A673 (cell line): ENCODE measurements around the gene ZFYVE19. TPM values are rescaled to one million over a fixed set of nuclear protein-coding genes. Genes with fewer than 3 reads are reported as not detected.

Source experiments
- BruUV-seq: library from RNA; stranded (reverse); fragments of 400-500 nt; replicated peaks from 2 replicates; lab custom pipeline; 2021; lab: Mats Ljungman, UMichigan
- CTCF ChIA-PET: fragments of 300-600 bp; sonication (Branson Sonifier 250); formaldehyde crosslinking; loops from one replicate; lab custom pipeline; 2022; ENCODE audit warnings: antibody characterized with exemption; lab: Charles Lee
- POLR2A ChIA-PET: fragments of 300-600 bp; sonication (Branson Sonifier 250); formaldehyde crosslinking; loops from one replicate; lab custom pipeline; 2022; ENCODE audit warnings: antibody characterized with exemption; ENCODE audit not compliant: low non-redundant PET; lab: Charles Lee
- DNase-seq: peaks from one replicate; pipeline ENCODE4 v3.0.0-alpha.2; 2015; ENCODE audit warnings: low spot score
- H3K27ac ChIP-seq: fragments of 200-600 bp; sonication (generic); 2 replicates; pipeline ENCODE4 v1.5.1; 2016; ENCODE audit warnings: mixed run types, low read depth, mild to moderate bottlenecking, mixed read lengths, antibody characterized with exemption, low read length; ENCODE audit not compliant: poor library complexity, severe bottlenecking
- H3K27me3 ChIP-seq: fragments of 200-600 bp; sonication (generic); replicated peaks from 2 replicates; pipeline ENCODE4 v1.6.1; 2017; ENCODE audit warnings: mixed run types, low read depth, mild to moderate bottlenecking, mixed read lengths, antibody characterized with exemption, low read length; ENCODE audit not compliant: insufficient read depth, poor library complexity
- H3K36me3 ChIP-seq: fragments of 200-600 bp; sonication (generic); 2 replicates; pipeline ENCODE4 v1.6.1; 2016; ENCODE audit warnings: mixed run types, mild to moderate bottlenecking, mixed read lengths, antibody characterized with exemption, low read length; ENCODE audit not compliant: insufficient read depth, poor library complexity, severe bottlenecking
- H3K4me1 ChIP-seq: fragments of 200-600 bp; sonication (generic); 2 replicates; pipeline ENCODE4 v1.6.1; 2017; ENCODE audit warnings: mixed run types, mild to moderate bottlenecking, mixed read lengths, antibody characterized with exemption, low read length; ENCODE audit not compliant: insufficient read depth, poor library complexity, severe bottlenecking
- H3K4me3 ChIP-seq: fragments of 200-600 bp; sonication (generic); 2 replicates; pipeline ENCODE4 v1.5.1; 2016; ENCODE audit warnings: low read depth, mixed run types, mild to moderate bottlenecking, mixed read lengths, low read length; ENCODE audit not compliant: poor library complexity, severe bottlenecking
- H3K9me3 ChIP-seq: fragments of 200-600 bp; sonication (generic); 2 replicates; pipeline ENCODE4 v1.6.1; 2016; ENCODE audit warnings: mixed run types, low read depth, mild to moderate bottlenecking, mixed read lengths, antibody characterized with exemption, low read length; ENCODE audit not compliant: poor library complexity, severe bottlenecking
- EZH2 ChIP-seq: fragments of 200-600 bp; sonication (generic); IDR thresholded peaks from 2 replicates; pipeline ENCODE4 v1.6.1; 2017; ENCODE audit warnings: borderline replicate concordance, low read depth, mild to moderate bottlenecking, mixed read lengths, antibody characterized with exemption, low read length; ENCODE audit not compliant: poor library complexity, severe bottlenecking
- intact Hi-C: fragments of 100-400 bp; cut with micrococcal nuclease; formaldehyde crosslinking; loops from one replicate; pipeline ENCODE4 v1.10.0; 2022; ENCODE audit not compliant: unreplicated experiment
- total RNA-seq: library from RNA; stranded (reverse); gene quantifications from 2 replicates; pipeline ENCODE4 v1.2.3, GENCODE V29; 2021
- TF ChIP-seq, protein P1 (sequence below): fragments of 300-800, 200-600 bp; sonication (generic); conservative IDR thresholded peaks from 2 replicates; pipeline ENCODE4 v1.5.1; 2017; ENCODE audit warnings: low read depth, mild to moderate bottlenecking, antibody characterized with exemption, low read length, moderate library complexity, mixed read lengths

Gene ZFYVE19
- total RNA-seq, 1 experiment from 2014 or later: 26.4 TPM

DNA sequence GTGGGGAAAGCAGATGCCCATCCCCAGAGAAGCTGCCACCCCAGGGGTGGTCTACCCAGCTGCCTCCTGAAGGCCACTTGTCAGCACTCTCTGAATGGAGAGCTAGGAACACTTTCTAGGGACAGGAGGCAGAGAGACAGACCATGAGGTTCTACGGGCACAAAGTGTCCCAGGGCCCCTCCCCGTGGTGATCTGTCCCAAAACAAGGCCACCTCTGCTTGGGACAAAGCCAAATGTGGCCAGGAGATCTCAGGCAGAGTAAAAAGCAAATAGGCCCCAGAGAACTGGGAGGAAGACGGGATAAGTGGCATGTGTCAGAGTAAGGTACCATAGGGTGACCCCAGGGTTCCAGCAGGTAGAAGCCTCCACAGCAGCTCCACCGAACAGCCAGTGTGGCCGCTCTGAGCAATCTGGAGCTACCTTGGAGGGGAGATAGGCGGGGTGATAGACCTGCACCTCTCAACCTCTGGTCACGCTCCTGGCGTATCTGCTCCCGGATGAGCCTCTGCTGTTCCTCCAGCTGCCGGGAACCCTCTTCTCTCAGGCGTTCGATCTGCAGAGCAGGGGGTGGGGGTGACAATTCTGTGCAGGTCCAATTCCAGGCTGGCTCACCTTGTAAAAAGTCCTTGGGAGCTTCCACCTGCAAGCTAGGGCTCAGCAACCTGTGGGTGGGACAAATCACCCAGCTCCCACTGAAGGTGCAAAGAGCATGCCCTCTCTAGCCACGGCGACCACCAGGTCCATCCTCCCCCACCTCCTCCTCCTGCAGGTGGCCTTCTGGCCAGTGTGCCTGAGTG lies 31.0 kb upstream of the ZFYVE19 start:
- ChIA-PET POLR2A (no interaction called here), CTCF (no interaction called here)
- Histone ChIP-seq H3K36me3 (peaks cover 33% of the 10 kb centered on the region), H3K4me3 (no peak overlapping the region), H3K9me3 (no peaks in the 10 kb centered on the region), H3K27me3 (no peaks in the 10 kb centered on the region), H3K4me1 (no peaks in the 10 kb centered on the region), H3K27ac (no peak overlapping the region)
- intact Hi-C loops: no loop called here
- no TSS peak for BruUV-seq
- DNase-seq: no peak
- TF ChIP-seq, protein P1, sequence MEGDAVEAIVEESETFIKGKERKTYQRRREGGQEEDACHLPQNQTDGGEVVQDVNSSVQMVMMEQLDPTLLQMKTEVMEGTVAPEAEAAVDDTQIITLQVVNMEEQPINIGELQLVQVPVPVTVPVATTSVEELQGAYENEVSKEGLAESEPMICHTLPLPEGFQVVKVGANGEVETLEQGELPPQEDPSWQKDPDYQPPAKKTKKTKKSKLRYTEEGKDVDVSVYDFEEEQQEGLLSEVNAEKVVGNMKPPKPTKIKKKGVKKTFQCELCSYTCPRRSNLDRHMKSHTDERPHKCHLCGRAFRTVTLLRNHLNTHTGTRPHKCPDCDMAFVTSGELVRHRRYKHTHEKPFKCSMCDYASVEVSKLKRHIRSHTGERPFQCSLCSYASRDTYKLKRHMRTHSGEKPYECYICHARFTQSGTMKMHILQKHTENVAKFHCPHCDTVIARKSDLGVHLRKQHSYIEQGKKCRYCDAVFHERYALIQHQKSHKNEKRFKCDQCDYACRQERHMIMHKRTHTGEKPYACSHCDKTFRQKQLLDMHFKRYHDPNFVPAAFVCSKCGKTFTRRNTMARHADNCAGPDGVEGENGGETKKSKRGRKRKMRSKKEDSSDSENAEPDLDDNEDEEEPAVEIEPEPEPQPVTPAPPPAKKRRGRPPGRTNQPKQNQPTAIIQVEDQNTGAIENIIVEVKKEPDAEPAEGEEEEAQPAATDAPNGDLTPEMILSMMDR: no peak
- TF ChIP-seq EZH2: no peak

DNA sequence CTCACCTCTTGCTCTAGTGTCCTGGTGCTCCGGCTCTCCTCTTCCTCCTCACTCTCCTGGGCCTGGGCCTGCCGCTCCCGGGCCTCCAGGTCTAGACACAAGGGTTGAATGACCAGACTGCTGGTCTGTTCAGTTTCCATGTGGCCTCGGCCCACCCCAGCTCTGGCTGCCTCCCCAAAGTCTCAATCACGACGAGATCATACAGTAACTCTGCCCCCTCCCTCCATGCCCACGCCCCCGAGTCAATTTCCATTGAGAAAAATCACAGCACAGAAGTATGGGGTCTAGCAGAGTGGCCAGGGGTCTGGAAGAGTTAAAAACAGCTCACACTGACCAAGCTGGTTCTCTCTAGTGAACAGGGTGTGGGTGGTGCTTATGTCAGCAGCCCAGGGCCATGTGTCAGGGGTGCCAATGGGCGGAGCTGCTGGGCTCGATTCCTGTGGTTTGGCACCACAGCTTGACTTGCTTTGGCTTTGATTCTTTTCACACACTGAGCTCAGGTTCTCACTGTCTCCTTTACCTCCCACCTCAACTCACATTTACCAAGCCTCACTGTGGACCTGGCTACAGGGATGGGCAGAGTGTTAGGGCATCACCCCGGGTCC lies 30.2 kb upstream of the ZFYVE19 start:
- intact Hi-C loops: no loop called here
- ChIA-PET CTCF (no interaction called here), POLR2A (no interaction called here)
- Histone ChIP-seq H3K36me3 (peaks cover 33% of the 10 kb centered on the region), H3K4me3 (no peak overlapping the region), H3K4me1 (no peaks in the 10 kb centered on the region), H3K27ac (no peak overlapping the region), H3K27me3 (no peaks in the 10 kb centered on the region), H3K9me3 (no peaks in the 10 kb centered on the region)
- no peak for DNase-seq
- TF ChIP-seq, protein P1: no peak
- TF ChIP-seq EZH2: no peak
- BruUV-seq: no TSS peak

DNA sequence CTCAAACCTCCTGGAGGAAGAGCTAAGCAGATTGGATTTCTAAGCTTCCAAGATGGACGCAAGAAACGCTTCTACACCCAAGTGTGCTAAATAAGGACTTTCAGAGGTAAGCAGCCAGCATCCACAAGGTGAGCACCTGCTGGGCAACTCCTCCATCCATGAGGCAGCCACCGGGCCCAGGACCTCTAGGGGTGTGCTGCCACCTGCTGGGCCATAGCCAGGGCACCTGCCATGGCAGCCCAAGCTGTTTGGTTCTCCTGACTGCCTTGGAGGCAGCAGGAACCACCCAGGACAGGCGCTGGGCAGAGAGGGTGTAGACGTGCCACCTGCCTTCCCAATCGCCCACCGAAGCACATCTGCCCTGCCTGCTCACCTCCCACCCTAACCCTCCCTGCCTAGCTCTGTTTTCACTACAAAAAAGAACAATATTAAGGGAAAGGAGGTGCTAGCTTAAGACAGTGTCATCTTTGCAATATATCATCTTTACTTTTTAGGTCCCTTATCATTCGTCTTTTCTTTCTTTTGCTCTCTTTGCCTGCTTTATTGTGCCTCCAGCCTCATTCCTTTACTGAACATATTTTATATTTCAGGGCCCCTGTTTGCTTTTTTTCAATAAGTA lies 24.2 kb upstream of the ZFYVE19 start:
- DNase-seq: peak; percentile 56
- peaks cover 9% of the 10 kb centered on the region for H3K4me1 ChIP-seq
- intact Hi-C loops: loop anchor here (2.0 to 5.0 kb wide), 2 partner anchors 104 to 265 kb away; no protein-coding TSS in a partner anchor
- no peaks in the 10 kb centered on the region for H3K9me3 ChIP-seq
- BruUV-seq: no TSS peak
- CTCF ChIA-PET: interaction anchor here (0.6 to 1.4 kb wide), 6 partner anchors 14 to 193 kb away, joined by 3 to 9 read pairs (median 4); partner anchors contain the start of gene GCHFR
- H3K27me3 ChIP-seq: no peaks in the 10 kb centered on the region
- POLR2A ChIA-PET: no interaction called here
- no peak overlapping the region for H3K27ac ChIP-seq
- TF ChIP-seq EZH2: no peak
- TF ChIP-seq, protein P1: peak; percentile 68
- no peak overlapping the region for H3K4me3 ChIP-seq
- H3K36me3 ChIP-seq: peaks cover 15% of the 10 kb centered on the region
